Keratinocyte (primary cell): ENCODE results near the gene FAM120A.

Source experiments
- CTCF ChIP-seq, 3 experiments: IDR thresholded peaks in 1 of 3; conservative IDR thresholded peaks in 1 of 3; optimal IDR thresholded peaks in 1 of 3; 2 replicates in 2 of 3; 3 replicates in 1 of 3; pipeline versions ENCODE3 to v1.5.1; 2011; ENCODE audit warnings: low read length in 3 of 3, mild to moderate bottlenecking in 3 of 3, moderate library complexity in 2 of 3, control low read depth in 1 of 3, inconsistent platforms in 1 of 3; ENCODE audit not compliant: insufficient read depth in 2 of 3; ENCODE audit errors: extremely low read depth in 1 of 3
- EZH2 ChIP-seq: IDR thresholded peaks from one replicate; pipeline ENCODE4 v1.6.1; 2012; ENCODE audit warnings: inconsistent platforms, mild to moderate bottlenecking, low read length, moderate library complexity

- TF ChIP-seq CTCF (optimal IDR thresholded peaks at IDR 0.05 in 1 of 3, IDR thresholded peaks at IDR 0.05 in 1 of 3, conservative IDR thresholded peaks at IDR 0.05 in 1 of 3; ENCODE audit: extremely low read depth in 1 of 3, insufficient read depth in 2 of 3, low read length in 3 of 3) (no peak), EZH2 (no peak)
These were observed 25.4 kb downstream of the FAM120A start for GRCh38 chr9:93476924-93477323.
